NB4 (cell line): Measurements from ENCODE around the gene LBHD2.

ENCODE experiments used
- DNase-seq: peaks from one replicate; pipeline ENCODE4 v3.0.0; 2010; ENCODE audit warnings: low read depth
- H3K4me3 ChIP-seq: one replicate; pipeline ENCODE4 v1.5.1; 2011; ENCODE audit warnings: mild to moderate bottlenecking, low read depth, low read length, moderate library complexity
- CTCF ChIP-seq: IDR thresholded peaks from one replicate; pipeline ENCODE4 v1.5.1; 2012; ENCODE audit warnings: low read depth, low read length
- MAX ChIP-seq: IDR thresholded peaks from 2 replicates; pipeline ENCODE4 v1.6.1; 2011; ENCODE audit warnings: low read depth, low read length
- MYC ChIP-seq: IDR thresholded peaks from 2 replicates; pipeline ENCODE4 v1.6.1; 2011; ENCODE audit warnings: low read depth, low read length
- POLR2A ChIP-seq: IDR thresholded peaks from 2 replicates; pipeline ENCODE4 v1.6.1; 2011; ENCODE audit warnings: mild to moderate bottlenecking; ENCODE audit not compliant: insufficient read length; ENCODE audit errors: extremely low read depth

Gene LBHD2

GRCh38 chr14:103097244-103097993, 13.4 kb downstream of the LBHD2 start:
- DNase-seq, result no peak
- TF ChIP-seq POLR2A (no peak), MYC (no peak)
- no peak overlapping the region for H3K4me3 ChIP-seq

GRCh38 chr14:103097994-103098957, 14.3 kb downstream of the LBHD2 start:
- DNase-seq, result no peak
- no peak overlapping the region for H3K4me3 ChIP-seq
- TF ChIP-seq MAX (no peak), CTCF (no peak), POLR2A (no peak), MYC (no peak)

- no peak overlapping the region for H3K4me3 ChIP-seq
- TF ChIP-seq MAX (no peak), POLR2A (no peak), CTCF (no peak), MYC (no peak)
- DNase-seq, result peak; percentile 53
Measured at GRCh38 chr14:103099081-103099732, 15.2 kb downstream of the LBHD2 start.

- H3K4me3 ChIP-seq, result no peak overlapping the region
- TF ChIP-seq CTCF (no peak), MAX (no peak), POLR2A (no peak)
Measured at GRCh38 chr14:103099733-103100280, 15.8 kb downstream of the LBHD2 start.

GRCh38 chr14:103100281-103101121, 16.5 kb downstream of the LBHD2 start:
- no peak overlapping the region for H3K4me3 ChIP-seq
- no peak for TF ChIP-seq MYC
- DNase-seq, result no peak

More at GRCh38 chr14:103099733-103100280, 15.8 kb downstream of the LBHD2 start:
- DNase-seq, result no peak

GRCh38 chr14:103101257-103101962, 17.4 kb downstream of the LBHD2 start:
- no peak for DNase-seq
- H3K4me3 ChIP-seq, result no peak overlapping the region
- TF ChIP-seq CTCF (no peak), MYC (no peak), POLR2A (no peak), MAX (no peak)
